LNCAP (cell line): Measurements from ENCODE around the gene KLHL5.

Experiments
- TF ChIP-seq, protein P1 (sequence below): fragments of 450-650 bp; IDR thresholded peaks from 2 replicates; pipeline ENCODE4 v1.5.1; 2017; ENCODE audit warnings: mild to moderate bottlenecking

KLHL5 gene

DNA sequence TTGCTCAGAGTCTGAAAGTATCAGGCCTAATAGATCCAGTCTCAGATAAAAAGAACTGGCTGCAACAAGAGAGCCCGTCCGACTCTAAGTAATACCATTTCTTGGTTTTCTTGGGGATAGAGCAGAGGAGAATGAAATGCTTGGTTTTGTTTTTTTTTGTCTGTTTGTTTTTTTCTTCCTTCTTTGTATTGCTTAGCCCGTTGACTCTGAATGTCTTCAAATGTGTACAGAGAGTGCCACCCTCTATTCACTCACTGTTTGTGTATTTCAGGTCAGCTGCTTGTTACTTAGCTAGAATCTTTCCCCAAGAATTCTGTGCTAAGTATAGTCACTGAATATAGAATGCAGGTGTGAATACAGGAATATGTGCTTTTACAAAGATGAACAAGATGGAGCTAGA lies 24.1 kb upstream of the KLHL5 start:
- TF ChIP-seq, protein P1, sequence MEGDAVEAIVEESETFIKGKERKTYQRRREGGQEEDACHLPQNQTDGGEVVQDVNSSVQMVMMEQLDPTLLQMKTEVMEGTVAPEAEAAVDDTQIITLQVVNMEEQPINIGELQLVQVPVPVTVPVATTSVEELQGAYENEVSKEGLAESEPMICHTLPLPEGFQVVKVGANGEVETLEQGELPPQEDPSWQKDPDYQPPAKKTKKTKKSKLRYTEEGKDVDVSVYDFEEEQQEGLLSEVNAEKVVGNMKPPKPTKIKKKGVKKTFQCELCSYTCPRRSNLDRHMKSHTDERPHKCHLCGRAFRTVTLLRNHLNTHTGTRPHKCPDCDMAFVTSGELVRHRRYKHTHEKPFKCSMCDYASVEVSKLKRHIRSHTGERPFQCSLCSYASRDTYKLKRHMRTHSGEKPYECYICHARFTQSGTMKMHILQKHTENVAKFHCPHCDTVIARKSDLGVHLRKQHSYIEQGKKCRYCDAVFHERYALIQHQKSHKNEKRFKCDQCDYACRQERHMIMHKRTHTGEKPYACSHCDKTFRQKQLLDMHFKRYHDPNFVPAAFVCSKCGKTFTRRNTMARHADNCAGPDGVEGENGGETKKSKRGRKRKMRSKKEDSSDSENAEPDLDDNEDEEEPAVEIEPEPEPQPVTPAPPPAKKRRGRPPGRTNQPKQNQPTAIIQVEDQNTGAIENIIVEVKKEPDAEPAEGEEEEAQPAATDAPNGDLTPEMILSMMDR: no peak

DNA sequence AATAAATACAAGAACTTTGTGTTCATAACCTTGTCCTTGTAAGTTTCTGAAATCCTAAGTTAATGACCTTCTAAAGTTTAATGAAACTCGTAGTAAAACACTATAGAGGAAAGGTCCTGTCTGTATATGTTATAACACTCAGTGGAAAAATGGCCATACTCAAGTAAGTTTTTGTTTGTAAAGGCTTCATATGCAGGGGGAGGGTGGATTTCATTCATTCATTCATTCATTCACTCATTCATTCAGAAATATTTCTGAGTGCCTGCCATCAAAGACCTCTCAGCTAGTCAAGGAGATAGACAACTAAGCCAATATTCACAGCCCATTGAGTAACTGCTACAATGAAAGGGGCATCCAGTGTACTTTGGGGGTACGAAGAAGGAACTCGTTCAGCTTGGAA lies 22.9 kb upstream of the KLHL5 start:
- TF ChIP-seq, protein P1: no peak

DNA sequence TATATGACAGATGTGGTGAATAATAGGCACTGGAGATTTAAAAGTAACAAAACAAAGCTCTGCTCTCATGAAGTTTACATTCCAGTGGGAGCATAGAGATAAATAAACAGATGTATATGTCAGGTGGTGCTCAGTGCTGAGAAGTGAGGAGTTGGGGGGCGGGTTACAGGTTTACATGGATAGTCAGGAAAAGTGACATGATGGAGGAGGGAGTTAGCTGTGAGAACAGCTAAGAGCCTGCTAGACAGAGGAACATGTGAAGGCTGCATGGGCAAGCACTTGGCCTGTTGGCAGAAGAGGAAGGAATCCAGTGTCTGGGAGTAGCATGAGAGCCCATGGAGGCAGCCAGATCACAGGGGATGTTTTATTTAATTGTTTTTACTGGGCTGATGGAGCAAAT lies 19.7 kb upstream of the KLHL5 start:
- TF ChIP-seq, protein P1: no peak

DNA sequence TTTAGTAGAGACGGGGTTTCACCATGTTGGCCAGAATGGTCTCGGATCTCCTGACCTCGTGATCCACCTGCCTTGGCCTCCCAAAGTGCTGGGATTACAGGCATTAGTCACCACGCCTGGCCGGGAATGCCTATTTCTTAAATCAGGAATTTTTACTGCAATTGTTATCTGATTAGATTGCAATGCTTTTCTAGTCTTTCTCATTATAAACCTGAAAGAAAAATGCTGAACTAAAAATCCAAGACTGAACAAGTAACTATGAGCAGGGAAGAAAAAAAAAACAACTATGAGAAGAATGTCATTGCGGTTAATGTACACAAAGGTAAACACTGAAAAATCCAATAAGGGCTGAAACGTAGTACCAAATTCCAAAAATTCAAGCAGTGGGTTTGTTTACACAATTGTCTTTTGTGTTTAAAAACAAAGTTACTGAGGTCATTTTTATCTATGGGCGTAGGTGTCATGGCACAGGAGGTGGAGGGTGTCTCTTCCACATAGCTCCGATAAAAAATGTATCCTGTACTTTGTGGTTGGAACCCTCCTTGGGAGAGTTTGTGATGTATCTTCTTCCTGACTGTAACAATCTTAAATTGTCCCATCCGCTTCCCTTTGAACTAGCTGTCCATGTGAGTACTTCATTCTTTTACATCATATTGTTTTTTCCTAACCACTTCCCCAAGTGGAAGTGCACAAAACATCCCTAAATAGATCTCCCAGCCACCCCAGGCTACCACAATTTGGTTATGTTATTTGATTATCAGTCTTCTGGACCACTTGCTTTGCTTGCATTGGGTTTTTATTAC lies 18.8 kb upstream of the KLHL5 start:
- TF ChIP-seq, protein P1: no peak

DNA sequence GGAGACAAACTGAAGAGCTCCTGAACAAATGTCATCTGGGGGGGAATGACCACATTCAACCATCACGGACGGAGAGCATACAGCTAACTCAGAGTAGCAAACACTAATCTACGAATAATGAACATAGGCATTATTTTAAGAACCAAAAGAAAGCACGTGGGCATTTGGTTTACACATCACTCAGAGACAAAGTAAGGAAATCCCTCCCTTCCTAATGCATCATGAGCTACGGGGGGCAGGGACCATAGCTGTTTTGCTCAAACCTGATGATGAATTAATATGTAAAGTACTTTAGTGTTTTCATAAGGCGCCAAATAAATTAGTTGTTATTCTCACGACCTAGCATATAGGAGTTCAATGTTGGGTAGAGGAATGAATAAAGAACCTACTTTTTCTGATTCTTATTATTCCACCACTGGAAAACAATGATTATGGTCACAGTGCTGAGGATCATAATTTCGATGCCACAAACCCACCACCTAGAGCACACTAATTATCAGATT lies 18.1 kb upstream of the KLHL5 start:
- TF ChIP-seq, protein P1: no peak

DNA sequence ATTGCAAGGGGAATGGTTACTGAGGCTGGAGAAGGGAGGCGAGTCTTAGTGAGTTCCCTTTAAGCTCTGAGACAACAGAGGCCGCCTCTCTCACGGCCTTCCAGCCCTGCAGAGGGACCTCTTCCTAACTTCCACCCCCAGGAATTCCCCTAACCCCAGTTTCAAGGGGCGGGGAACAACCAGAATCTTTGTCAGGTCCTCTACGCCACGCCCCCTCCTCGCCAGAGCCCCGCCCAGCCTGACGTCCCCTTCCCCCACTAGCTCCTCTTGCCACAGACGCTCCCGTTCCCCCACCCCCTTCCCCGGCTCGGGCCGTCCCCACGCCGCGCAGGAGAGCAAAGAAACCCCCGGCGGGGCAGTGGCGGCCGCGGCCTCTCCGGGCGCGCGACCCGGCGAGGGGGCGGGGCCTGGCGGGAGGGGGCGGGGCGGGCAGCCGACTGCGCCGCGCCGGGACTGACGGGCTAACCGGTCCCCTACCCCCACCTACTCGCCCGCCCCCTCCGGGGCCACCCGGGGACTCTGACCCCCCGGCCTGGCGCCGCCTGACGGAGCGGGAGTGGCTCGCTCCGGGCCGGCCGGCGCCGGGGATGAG lies 17.6 kb upstream of the KLHL5 start:
- TF ChIP-seq, protein P1: no peak

DNA sequence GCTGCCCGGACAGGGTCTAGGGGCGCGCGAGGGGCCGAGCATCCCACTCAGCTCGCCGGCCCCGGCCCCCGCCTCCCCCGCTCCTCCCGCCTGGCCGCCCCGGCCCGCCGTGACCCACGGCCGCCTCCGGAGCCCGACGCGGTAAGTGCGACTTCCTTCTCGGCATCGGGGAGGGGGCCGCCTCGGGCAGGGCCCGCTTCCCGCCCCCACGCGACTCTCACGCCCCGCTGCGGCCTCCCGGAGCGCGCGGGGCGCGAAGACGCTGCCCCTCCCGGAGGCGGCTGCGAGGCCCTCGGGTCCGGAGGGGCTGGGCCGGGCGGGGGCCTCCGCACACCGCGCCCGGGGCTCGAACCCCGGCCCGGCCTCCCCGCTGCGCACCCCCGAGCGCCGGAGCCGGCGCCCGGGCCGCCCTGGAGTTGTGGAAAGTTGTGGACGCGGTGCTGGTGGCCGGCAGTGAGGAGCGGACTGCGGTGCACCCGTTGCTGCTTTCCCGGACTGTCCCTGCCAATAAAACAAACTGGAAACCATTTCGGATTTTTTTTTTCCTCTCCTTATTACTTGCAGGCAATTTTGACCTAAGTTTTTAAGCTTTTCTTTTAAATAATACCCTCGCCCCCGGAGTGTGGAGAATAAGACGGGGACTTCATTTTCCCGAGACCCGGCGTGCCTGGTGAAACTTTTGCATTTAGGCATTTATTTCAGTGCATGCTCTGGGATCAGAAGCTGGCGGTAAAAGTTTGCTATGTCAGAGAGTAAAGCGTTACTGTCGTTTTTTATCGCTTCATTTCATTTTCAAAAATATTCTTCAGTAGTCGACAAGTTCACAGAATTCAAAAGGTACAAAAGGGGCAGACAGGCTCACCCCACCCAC lies 16.8 kb upstream of the KLHL5 start:
- TF ChIP-seq, protein P1: no peak
